Measurements from ENCODE around the gene PAGR1. TPM values are rescaled to one million over a fixed set of nuclear protein-coding genes. Genes with fewer than 3 reads are reported as not detected.
"Not testable (repeated sequence)": the region's sequence is repeated elsewhere in the genome, so short reads cannot be mapped to it uniquely, and the experiment has no call there.

Gene PAGR1
- total RNA-seq, 1 donor from 2014 or later = 62.3 TPM

DNA sequence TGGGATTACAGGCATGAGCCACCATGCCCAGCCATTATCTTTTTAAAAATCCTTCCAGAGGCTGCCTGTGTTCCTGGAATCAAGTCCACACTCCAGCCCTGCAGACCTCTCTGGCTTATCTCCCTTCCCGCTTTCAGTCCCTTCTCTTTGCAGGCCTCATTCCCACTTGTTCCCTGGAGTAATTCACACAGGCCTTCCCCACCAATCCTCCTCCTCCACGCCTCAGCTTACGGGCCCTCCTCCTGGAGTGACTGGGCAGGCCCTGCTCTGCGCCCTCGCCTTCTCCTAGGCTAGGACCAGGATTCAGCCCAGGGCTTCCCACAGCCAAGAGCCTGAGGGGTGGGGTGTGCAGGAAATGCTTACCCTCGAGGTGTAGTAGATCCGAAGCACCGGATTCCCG is 44.3 kb downstream of the PAGR1 start:
- TF ChIP-seq, protein P1, sequence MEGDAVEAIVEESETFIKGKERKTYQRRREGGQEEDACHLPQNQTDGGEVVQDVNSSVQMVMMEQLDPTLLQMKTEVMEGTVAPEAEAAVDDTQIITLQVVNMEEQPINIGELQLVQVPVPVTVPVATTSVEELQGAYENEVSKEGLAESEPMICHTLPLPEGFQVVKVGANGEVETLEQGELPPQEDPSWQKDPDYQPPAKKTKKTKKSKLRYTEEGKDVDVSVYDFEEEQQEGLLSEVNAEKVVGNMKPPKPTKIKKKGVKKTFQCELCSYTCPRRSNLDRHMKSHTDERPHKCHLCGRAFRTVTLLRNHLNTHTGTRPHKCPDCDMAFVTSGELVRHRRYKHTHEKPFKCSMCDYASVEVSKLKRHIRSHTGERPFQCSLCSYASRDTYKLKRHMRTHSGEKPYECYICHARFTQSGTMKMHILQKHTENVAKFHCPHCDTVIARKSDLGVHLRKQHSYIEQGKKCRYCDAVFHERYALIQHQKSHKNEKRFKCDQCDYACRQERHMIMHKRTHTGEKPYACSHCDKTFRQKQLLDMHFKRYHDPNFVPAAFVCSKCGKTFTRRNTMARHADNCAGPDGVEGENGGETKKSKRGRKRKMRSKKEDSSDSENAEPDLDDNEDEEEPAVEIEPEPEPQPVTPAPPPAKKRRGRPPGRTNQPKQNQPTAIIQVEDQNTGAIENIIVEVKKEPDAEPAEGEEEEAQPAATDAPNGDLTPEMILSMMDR (conservative IDR thresholded peaks at IDR 0.05; ENCODE audit: low read depth, low read length) = no peak
- DNase-seq (ENCODE audit: low read depth) = no peak
- H3K4me3 ChIP-seq (ENCODE audit: low read depth, low read length) = no peak overlapping the region

DNA sequence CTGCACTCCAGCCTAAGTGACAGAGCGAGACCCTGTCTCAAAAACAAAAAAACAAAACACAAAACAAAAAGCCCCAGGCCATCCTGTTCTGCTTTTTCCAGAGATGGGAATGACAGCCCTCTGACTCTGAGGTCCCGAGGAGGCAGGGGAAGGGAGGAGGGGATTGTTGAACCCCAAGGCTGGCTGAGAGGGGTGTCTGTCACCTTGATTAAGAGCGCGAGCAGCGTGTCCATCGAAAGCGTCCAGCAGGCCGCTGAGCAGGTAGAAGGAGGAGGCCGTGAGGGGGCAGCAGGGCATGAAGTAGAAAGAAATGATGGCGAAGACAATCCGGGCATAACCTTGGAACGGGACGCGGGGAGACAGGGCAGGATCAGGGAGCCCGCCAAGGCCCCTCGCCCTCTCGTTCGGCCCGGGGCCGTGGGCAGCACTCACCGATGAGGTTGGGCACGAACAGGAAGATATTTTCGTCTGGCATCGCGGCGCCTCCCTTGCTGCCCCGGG is 46.5 kb downstream of the PAGR1 start:
- no peak for DNase-seq (ENCODE audit: low read depth)
- H3K4me3 ChIP-seq (ENCODE audit: low read depth, low read length) = peak overlapping the region; percentile 95
- TF ChIP-seq, protein P1 (conservative IDR thresholded peaks at IDR 0.05; ENCODE audit: low read depth, low read length) = peak; percentile 36

DNA sequence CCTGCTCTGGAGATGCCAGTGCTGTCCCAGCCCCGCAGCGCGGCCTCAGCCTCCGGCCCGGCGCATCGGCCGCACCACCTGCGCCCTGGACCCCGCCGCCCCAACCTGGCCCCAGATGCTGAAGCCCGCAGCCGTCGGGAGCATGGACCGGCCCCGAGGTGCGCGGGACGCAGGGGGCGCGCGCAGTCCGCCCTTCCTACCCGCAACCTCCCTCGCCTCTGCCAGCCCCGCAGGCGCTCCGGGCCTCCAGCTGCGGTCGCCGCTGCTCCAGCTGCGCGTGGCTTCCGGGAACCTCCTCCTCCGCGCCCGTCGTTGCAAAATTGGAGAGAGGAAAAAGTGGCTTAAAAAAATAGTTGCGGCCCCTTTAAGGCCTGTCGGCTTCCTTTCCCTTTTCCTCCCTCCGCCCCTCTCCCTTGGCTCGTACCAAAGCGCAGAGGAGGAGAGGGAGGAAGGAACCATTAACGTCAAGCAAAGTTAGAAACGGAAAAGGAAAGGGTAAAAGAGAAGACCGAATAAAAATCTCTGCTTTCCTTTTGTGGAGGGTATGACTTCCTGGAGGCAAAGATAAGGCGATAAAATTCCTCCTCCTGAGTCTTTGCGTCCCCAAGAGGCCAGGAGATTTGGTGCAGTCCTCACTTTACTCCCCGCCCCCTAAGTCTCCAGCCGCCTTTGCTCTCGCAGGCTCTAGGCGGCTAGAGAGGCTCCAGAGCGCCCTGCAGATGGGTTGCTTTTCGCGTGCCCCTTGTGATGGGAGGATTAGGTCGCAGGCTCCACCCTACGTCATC is 47.1 kb downstream of the PAGR1 start, which contains the start of gene CDIPT:
Gene CDIPT (minus strand): TSS at position 343 of the 785 bp plus-strand sequence. CDS start 369 bp downstream, outside the sequence.
- H3K4me3 ChIP-seq (ENCODE audit: low read depth, low read length) = peak within 1 kb of the TSS; percentile 95
- TF ChIP-seq, protein P1 (conservative IDR thresholded peaks at IDR 0.05; ENCODE audit: low read depth, low read length) = peak; percentile 60

DNA sequence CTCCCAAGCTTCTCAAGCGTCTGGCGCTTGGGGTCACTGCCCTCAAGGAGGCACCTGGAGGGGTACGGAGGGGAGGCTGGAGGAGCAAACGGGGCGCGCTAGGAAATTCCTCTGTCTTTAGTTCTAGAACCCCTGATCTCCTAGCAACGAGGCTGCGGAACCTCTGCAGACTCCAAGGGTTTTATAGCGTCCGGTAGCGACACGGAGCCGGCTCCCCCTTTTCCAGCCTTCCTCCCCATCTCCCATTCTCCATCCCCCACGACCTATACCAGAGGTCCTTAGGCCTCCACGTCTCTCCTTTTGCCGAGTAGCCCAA is 47.7 kb downstream of the PAGR1 start:
- peak overlapping the region; percentile 95 for H3K4me3 ChIP-seq (ENCODE audit: low read depth, low read length)
- TF ChIP-seq, protein P1 (conservative IDR thresholded peaks at IDR 0.05; ENCODE audit: low read depth, low read length) = no peak
- DNase-seq (ENCODE audit: low read depth) = no peak

More for the DNA sequence above, 47.1 kb downstream of the PAGR1 start, which contains the start of gene CDIPT:
- DNase-seq (ENCODE audit: low read depth) = peak; percentile 92

DNA sequence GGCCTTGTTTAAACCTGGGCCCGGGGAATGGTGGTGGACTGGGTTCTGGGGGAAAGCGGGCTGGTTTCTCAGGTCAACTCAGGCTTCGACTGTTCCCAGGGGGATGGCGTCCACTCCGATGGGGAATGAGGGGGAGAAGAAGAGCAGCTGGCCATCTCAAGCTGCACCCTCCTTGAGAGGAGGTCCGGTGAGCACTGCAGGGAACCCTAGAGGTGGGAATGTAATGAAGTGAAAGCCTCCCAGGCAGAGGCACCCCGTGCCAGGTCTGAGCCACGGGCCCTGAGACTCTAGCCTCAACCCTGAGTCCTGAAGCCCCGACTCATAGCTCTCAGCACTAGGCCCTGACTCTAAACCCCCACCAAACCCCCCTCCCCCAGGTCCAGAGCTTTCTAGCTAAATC is 48.3 kb downstream of the PAGR1 start:
- DNase-seq (ENCODE audit: low read depth) = no peak
- no peak overlapping the region for H3K4me3 ChIP-seq (ENCODE audit: low read depth, low read length)
- TF ChIP-seq, protein P1 (conservative IDR thresholded peaks at IDR 0.05; ENCODE audit: low read depth, low read length) = no peak

DNA sequence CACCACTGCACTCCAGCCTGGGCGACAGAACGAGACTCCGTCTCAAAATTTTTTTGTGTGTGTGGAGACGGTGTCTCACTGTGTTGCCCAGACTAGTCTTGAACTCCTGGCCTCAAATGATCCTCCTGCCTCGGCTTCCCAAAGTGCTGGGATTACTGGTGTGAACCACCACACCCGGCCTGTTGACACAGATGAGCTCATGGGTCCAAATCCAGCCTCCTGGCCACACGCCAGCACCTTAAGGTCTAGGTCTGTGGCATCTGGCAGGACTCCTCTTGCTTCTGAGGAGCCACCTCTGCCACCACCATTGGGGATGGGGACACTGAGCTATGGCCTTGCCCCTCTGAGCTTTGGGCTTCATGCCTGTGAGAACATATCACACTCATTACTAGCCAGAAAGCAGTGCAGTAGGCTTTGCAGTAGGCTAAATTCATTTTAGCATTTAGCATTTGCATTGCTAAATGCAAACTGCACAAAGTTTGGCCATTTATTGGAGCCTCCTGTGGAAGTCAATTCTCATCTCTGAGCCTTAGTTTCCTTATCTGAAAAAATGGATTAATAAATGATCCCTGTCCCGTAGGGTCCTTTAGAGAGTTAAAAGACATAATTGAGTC is 52.6 kb downstream of the PAGR1 start:
- no peak for DNase-seq (ENCODE audit: low read depth)
- H3K4me3 ChIP-seq (ENCODE audit: low read depth, low read length) = no peak overlapping the region
- TF ChIP-seq, protein P1 (conservative IDR thresholded peaks at IDR 0.05; ENCODE audit: low read depth, low read length) = no peak

DNA sequence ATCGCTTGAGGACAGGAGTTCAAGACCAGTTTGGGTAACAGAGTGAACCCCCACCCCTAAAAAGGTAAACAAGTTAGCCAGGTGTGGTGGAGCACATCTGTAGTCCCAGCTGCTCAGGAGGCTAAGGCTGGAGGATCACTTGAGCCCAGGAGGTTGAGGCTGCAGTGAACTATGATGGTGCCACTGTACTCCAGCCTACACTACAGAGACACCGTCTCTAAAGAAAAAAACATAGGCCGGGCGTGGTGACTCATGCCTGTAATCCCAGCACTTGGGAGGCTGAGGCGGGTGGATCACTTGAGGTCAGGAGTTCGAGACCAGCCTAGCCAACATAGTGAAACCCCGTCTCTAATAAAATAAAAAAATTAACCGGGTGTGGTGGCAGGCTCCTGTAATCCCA is 53.1 kb downstream of the PAGR1 start:
- DNase-seq (ENCODE audit: low read depth) = not testable (repeated sequence)

More for the DNA sequence above, 53.1 kb downstream of the PAGR1 start:
- H3K4me3 ChIP-seq (ENCODE audit: low read depth, low read length) = not testable (repeated sequence)

All from epithelial cell of proximal tubule (primary cell).